Ectodermal cell (in vitro differentiated cells): ENCODE results near the gene USP48.

Experiments used
- H3K27ac ChIP-seq: 2 replicates; pipeline ENCODE4 v1.7.0; 2013; ENCODE audit warnings: mild to moderate bottlenecking, low read depth, low read length; ENCODE audit not compliant: insufficient read depth, poor library complexity, severe bottlenecking
- H3K27me3 ChIP-seq: 2 replicates; pipeline ENCODE4 v1.7.0; 2013; ENCODE audit warnings: mild to moderate bottlenecking, low read length; ENCODE audit not compliant: insufficient read depth, control insufficient read depth, poor library complexity, severe bottlenecking
- H3K36me3 ChIP-seq: one replicate; pipeline ENCODE4 v1.7.0; 2013; ENCODE audit warnings: low read length; ENCODE audit not compliant: control insufficient read depth, insufficient read depth
- H3K4me1 ChIP-seq: one replicate; pipeline ENCODE4 v1.7.0; 2013; ENCODE audit warnings: low read length; ENCODE audit not compliant: control insufficient read depth, insufficient read depth
- H3K4me3 ChIP-seq: 2 replicates; pipeline ENCODE4 v1.7.0; 2013; ENCODE audit warnings: low read depth, low read length, control low read depth; ENCODE audit not compliant: insufficient read depth
- H3K9me3 ChIP-seq: 2 replicates; pipeline ENCODE4 v1.7.0; 2013; ENCODE audit warnings: mild to moderate bottlenecking, low read length, moderate library complexity; ENCODE audit not compliant: control insufficient read depth
- WGBS, 2 experiments: methylation state at CpG; one replicate each; pipeline ENCODE4 v1.1.7; 2013; ENCODE audit warnings: missing lambda C conversion rate in 2 of 2; 5-methylcytosine and 5-hydroxymethylcytosine counted together

The USP48 gene

GRCh38 chr1:21725748-21726392 is 57.1 kb downstream of the USP48 start:
- H3K36me3 ChIP-seq = peaks cover 4% of the 10 kb centered on the region

DNA sequence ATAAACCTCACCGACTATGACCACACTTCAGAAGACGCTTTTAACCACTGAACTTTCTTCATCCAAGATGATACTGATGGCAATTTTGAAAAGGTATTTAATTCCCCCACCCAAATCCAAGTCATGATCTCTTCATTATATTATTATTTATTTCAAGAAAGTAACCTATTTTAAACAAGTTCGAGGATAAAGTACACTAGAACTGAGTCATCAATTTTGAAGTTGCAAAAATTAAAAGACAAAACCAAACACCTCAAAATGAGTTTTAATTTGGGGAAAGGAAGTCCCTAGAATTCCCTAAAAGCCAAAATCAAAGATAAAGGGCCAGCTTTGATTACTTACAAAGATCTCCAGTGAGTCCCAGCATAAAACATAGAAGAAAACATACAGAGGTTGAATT is 58.4 kb downstream of the USP48 start:
- H3K27ac ChIP-seq = no peak overlapping the region
- H3K9me3 ChIP-seq = no peaks in the 10 kb centered on the region
- peaks cover 8% of the 10 kb centered on the region for H3K36me3 ChIP-seq
- WGBS, 2 experiments = 94 to 100% methylated on average over 1 to 3 of the region's 3 CpGs
- H3K27me3 ChIP-seq = no peaks in the 10 kb centered on the region
- no peak overlapping the region for H3K4me3 ChIP-seq
- peaks cover 5% of the 10 kb centered on the region for H3K4me1 ChIP-seq

More at GRCh38 chr1:21725748-21726392, 57.1 kb downstream of the USP48 start:
- Histone ChIP-seq H3K4me3 (no peak overlapping the region), H3K27ac (peak overlapping the region; percentile 50), H3K4me1 (peaks cover 5% of the 10 kb centered on the region), H3K9me3 (no peaks in the 10 kb centered on the region), H3K27me3 (no peaks in the 10 kb centered on the region)
- 96 to 100% methylated on average over 1 of the region's 1 CpG for WGBS, 2 experiments

GRCh38 chr1:21724098-21724497 is 58.9 kb downstream of the USP48 start:
- Histone ChIP-seq H3K36me3 (peaks cover 8% of the 10 kb centered on the region), H3K27me3 (no peaks in the 10 kb centered on the region), H3K27ac (no peak overlapping the region), H3K4me3 (no peak overlapping the region), H3K9me3 (no peaks in the 10 kb centered on the region), H3K4me1 (peaks cover 5% of the 10 kb centered on the region)
- 97 to 99% methylated on average over 3 to 4 of the region's 4 CpGs for WGBS, 2 experiments

DNA sequence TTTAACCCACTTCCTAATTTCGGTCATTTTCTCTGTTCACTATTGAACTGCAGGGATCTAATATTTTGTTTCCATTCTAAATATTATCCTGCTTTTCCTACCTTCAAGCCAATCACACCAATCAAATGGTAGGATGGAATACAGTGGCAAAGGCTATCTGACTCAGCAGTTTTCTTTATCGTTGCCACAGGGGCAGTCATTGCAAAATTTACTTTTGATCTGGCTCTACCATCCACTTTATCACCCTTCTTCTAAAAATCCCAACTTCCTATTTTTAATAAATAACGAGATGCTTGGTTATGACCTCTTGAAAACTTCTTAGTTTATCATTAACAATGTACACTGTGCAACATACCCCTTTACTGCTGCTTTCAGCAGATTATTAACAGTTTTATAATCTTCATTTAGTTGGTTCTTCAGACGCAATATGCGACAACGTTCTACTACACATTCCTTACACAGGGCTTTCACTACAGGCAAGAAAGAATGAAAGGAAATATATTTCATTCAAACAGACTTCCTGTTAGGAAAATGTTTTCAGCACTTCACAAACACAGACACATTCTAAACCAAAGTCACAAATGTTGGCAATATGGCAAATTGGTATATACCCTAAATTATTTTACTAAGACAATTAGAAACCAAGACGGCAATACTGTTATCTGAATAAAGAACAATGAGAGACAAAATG is 61.5 kb downstream of the USP48 start:
- no peak overlapping the region for H3K27ac ChIP-seq
- peaks cover 9% of the 10 kb centered on the region for H3K36me3 ChIP-seq
- H3K4me1 ChIP-seq = peaks cover 2% of the 10 kb centered on the region
- H3K9me3 ChIP-seq = no peaks in the 10 kb centered on the region
- no peak overlapping the region for H3K4me3 ChIP-seq
- 95 to 96% methylated on average over 4 to 6 of the region's 7 CpGs for WGBS, 2 experiments
- no peaks in the 10 kb centered on the region for H3K27me3 ChIP-seq

DNA sequence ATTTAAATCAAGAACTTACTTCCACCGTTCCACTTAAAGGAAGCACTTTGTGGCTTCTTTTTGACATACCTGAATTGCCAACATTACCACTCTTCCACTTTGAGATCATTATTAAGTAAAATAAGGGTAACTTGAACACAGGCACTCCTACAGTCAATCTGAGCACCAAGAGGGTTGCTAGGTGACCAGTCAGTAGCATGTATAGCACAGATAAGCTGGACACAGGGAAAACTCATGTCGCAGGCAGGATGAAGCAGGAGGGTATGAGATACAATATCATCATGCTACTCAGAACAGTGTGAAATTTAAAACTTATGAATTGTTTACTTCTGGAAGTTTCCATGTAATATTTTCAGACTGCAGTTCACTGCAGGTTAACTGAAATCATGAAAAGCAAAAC is 66.8 kb downstream of the USP48 start:
- no peaks in the 10 kb centered on the region for H3K9me3 ChIP-seq
- no peak overlapping the region for H3K27ac ChIP-seq
- H3K4me3 ChIP-seq = no peak overlapping the region
- H3K27me3 ChIP-seq = no peaks in the 10 kb centered on the region
- WGBS, 2 experiments = 89 to 100% methylated on average over 2 of the region's 2 CpGs
- H3K4me1 ChIP-seq = peaks cover 5% of the 10 kb centered on the region
- H3K36me3 ChIP-seq = peaks cover 29% of the 10 kb centered on the region

- Histone ChIP-seq H3K27ac (no peak overlapping the region), H3K36me3 (no peaks in the 10 kb centered on the region), H3K4me3 (no peak overlapping the region), H3K4me1 (peaks cover 31% of the 10 kb centered on the region), H3K9me3 (no peaks in the 10 kb centered on the region), H3K27me3 (no peaks in the 10 kb centered on the region)
- 90 to 92% methylated on average over 4 of the region's 4 CpGs for WGBS, 2 experiments
Measured at GRCh38 chr1:21707891-21708290, 75.1 kb downstream of the USP48 start.

GRCh38 chr1:21707086-21707840 is 75.7 kb downstream of the USP48 start:
- H3K4me1 ChIP-seq = peaks cover 31% of the 10 kb centered on the region
- WGBS, 2 experiments = 86 to 88% methylated on average over 5 of the region's 5 CpGs
- H3K36me3 ChIP-seq = no peaks in the 10 kb centered on the region
- no peak overlapping the region for H3K27ac ChIP-seq
- H3K9me3 ChIP-seq = no peaks in the 10 kb centered on the region
- H3K4me3 ChIP-seq = no peak overlapping the region
- no peaks in the 10 kb centered on the region for H3K27me3 ChIP-seq

- Histone ChIP-seq H3K4me3 (no peak overlapping the region), H3K27me3 (no peaks in the 10 kb centered on the region), H3K4me1 (peaks cover 28% of the 10 kb centered on the region), H3K36me3 (peaks cover 6% of the 10 kb centered on the region), H3K9me3 (no peaks in the 10 kb centered on the region), H3K27ac (peak overlapping the region; percentile 73)
- WGBS, 2 experiments = 49% methylated on average over 7 of the region's 8 CpGs
Measured at GRCh38 chr1:21706151-21706835, 76.7 kb downstream of the USP48 start.

DNA sequence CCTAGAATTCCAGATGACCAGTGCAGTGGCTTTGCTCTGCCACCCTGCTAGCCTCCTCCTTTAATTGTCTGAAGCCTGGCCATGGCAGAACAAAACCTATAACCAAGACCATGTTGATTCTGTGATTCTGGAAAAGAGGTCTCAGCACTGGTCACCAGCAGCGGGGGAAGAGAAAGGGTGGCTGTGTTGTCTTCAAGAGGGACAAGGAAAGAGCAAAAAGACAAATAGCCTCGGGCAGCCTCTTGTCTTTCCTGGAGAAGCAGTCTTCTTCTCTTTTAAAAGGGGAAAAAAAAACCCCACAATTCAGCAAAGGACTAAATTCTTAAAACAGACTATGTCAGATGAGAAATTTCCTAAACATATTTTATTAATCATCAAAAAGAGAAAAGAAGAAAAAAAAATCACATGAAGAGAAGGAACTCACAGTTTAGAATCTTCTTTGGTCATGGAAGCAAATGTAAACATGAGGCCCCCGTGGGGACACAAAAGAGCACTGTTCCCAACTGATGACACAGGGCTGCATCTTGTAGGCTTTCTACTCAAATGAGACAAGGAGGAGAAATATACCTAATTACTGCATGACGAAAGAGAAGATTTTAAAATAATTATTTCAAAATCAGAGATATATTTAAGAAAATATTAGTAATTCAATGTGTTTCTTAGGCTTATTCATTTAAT is 77.5 kb downstream of the USP48 start:
- 23 to 29% methylated on average over 3 of the region's 4 CpGs for WGBS, 2 experiments
- H3K36me3 ChIP-seq = peaks cover 6% of the 10 kb centered on the region
- H3K4me3 ChIP-seq = no peak overlapping the region
- no peaks in the 10 kb centered on the region for H3K27me3 ChIP-seq
- peak overlapping the region; percentile 72 for H3K27ac ChIP-seq
- H3K4me1 ChIP-seq = peaks cover 26% of the 10 kb centered on the region
- H3K9me3 ChIP-seq = no peaks in the 10 kb centered on the region
